Fibroblast of mammary gland (primary cell): ENCODE results near the gene PDC.

ENCODE experiments used
- DNase-seq: peaks from one replicate; pipeline ENCODE4 v3.0.0-alpha.2; 2010; ENCODE audit warnings: low read depth
- H3K4me3 ChIP-seq: 2 replicates; pipeline ENCODE4 v1.5.1; 2011; ENCODE audit warnings: low read depth, mild to moderate bottlenecking, low read length, moderate library complexity; ENCODE audit not compliant: control insufficient read depth
- CTCF ChIP-seq: conservative IDR thresholded peaks from 2 replicates; pipeline ENCODE4 v1.5.1; 2011; ENCODE audit warnings: low read depth, low read length, inconsistent platforms; ENCODE audit not compliant: control insufficient read depth, insufficient read depth

Gene PDC

GRCh38 chr1:186487163-186487562 lies 26.2 kb upstream of the PDC start:
- peak; percentile 10 for TF ChIP-seq CTCF
- H3K4me3 ChIP-seq = no peak overlapping the region
- no peak for DNase-seq

DNA sequence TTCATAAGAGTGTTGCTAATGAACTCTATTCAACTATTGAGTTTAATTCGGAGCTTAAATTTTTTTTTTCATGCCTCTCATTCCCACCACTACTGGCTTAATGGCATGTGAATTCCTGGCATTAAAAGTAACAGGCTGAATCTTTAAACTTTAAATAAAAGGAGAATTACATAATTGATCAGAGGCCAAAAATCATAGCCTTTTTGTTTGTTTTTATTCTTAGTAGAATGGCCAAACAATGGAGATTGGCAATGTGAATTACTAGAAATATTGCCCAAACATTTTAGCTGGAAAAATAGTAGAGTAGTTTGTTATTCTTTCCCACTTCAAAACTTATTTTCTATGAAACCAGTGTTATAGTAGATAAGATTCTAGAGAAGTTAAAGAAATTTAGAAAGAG lies 25.1 kb upstream of the PDC start:
- no peak for DNase-seq
- no peak for TF ChIP-seq CTCF
- no peak overlapping the region for H3K4me3 ChIP-seq

DNA sequence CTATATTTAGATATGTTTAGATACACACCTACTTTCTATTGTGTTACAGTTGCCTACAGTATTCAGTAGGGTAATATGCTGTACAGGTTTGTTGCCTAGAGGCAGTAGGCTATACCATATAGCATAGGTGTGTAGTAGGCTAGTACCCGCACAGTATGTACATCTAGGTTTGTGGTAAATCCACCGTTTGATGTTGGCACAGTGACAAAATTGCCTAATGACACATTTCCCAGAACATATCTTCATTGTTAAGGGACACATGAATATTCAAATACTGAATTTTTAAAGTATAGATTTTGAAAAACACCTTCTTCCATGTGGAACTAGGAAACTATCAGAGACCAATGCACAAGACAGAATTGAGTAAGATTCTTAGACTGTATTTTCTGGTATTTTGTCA lies 22.6 kb upstream of the PDC start:
- H3K4me3 ChIP-seq = no peak overlapping the region
- no peak for TF ChIP-seq CTCF
- DNase-seq = no peak

DNA sequence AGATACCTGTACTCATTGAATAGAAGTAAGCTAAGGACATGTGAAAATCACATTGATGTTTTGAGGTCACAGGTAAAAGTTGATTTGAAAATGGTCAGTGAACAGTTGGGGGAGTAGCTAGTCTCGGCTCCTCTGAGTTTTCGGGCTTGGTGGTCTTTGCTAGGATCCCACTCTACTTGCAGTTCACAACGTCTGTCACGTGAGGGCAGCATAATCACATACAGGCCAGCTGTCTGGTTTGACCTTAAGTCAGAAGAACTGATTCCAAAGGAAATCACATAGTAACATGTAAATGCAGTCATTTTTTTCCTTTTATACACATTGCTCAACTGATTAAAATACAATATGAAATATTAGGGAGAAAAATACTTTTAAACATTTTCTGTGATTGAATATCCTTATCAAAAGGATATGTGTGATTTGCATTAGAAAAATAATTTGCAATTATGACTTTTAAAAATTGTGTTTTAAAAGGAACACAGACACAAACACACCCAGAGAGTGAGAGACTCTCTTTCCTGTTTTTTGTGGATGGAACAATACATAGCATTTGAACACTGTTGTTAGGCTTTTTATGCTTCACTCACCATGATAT lies 21.8 kb upstream of the PDC start:
- H3K4me3 ChIP-seq = no peak overlapping the region
- peak; percentile 79 for DNase-seq
- TF ChIP-seq CTCF = peak; percentile 99

- H3K4me3 ChIP-seq = no peak overlapping the region
- DNase-seq = no peak
- TF ChIP-seq CTCF = no peak
Measured at GRCh38 chr1:186481303-186481888, 20.5 kb upstream of the PDC start.

GRCh38 chr1:186479162-186479561 lies 18.2 kb upstream of the PDC start:
- TF ChIP-seq CTCF = no peak
- no peak overlapping the region for H3K4me3 ChIP-seq
- DNase-seq = no peak
